Keratinocyte (primary cell): ENCODE results near the gene SPRR2F. TPM values are rescaled to one million over a fixed set of nuclear protein-coding genes. Genes with fewer than 3 reads are reported as not detected.

Experiments used
- DNase-seq: peaks from one replicate; pipeline ENCODE4 v3.0.0-alpha.2; 2011; ENCODE audit warnings: low read depth, missing footprints, low spot score
- FAIRE-seq: peaks from 2 replicates; lab custom pipeline; 2011; peaks lifted over from hg19 to GRCh38; lab: Jason Lieb, UNC
- H2AFZ ChIP-seq: 2 replicates; pipeline ENCODE4 v1.6.0; 2012; ENCODE audit warnings: low read length, control low read depth, inconsistent platforms; ENCODE audit not compliant: control insufficient read depth
- H3K27ac ChIP-seq: 2 replicates; pipeline ENCODE4 v1.5.1; 2011; ENCODE audit warnings: low read length; ENCODE audit not compliant: control insufficient read depth, insufficient read depth
- H3K27me3 ChIP-seq: 3 replicates; pipeline ENCODE4 v1.6.0; 2011; ENCODE audit warnings: low read length; ENCODE audit not compliant: control insufficient read depth, insufficient read depth; ENCODE audit errors: extremely low read depth
- H3K36me3 ChIP-seq, 2 experiments: 2 replicates in 1 of 2; 3 replicates in 1 of 2; pipeline ENCODE4 v1.5.1; 2011; ENCODE audit warnings: low read length in 2 of 2, mild to moderate bottlenecking in 1 of 2; ENCODE audit not compliant: control insufficient read depth in 2 of 2, insufficient read depth in 2 of 2; ENCODE audit errors: extremely low read depth in 1 of 2
- H3K4me1 ChIP-seq: 3 replicates; pipeline ENCODE4 v1.5.1; 2011; ENCODE audit warnings: low read length; ENCODE audit not compliant: control insufficient read depth, insufficient read depth; ENCODE audit errors: extremely low read depth
- H3K4me2 ChIP-seq: 3 replicates; pipeline ENCODE4 v1.6.0; 2011; ENCODE audit warnings: low read depth, low read length; ENCODE audit not compliant: control insufficient read depth, insufficient read depth; ENCODE audit errors: extremely low read depth
- H3K4me3 ChIP-seq, 3 experiments: fragments of 200-600 bp in 1 of 3; sonication (generic) in 1 of 3; 2 replicates in 2 of 3; 3 replicates in 1 of 3; pipeline ENCODE4 v1.5.1; 2011 to 2016; ENCODE audit warnings: low read length in 3 of 3, mild to moderate bottlenecking in 3 of 3, control low read depth in 2 of 3, inconsistent platforms in 1 of 3, low read depth in 1 of 3, mixed read lengths in 1 of 3, mixed run types in 1 of 3, moderate library complexity in 1 of 3; ENCODE audit not compliant: control insufficient read depth in 2 of 3, insufficient read depth in 2 of 3; ENCODE audit errors: extremely low read depth in 1 of 3
- H3K79me2 ChIP-seq: 2 replicates; pipeline ENCODE4 v1.6.0; 2012; ENCODE audit warnings: low read length; ENCODE audit not compliant: control insufficient read depth, insufficient read depth
- H3K9ac ChIP-seq: 3 replicates; pipeline ENCODE4 v1.6.0; 2011; ENCODE audit warnings: low read length; ENCODE audit not compliant: control insufficient read depth, insufficient read depth; ENCODE audit errors: extremely low read depth
- H3K9me1 ChIP-seq: 3 replicates; pipeline ENCODE4 v1.6.0; 2011; ENCODE audit warnings: low read length; ENCODE audit not compliant: control insufficient read depth, insufficient read depth; ENCODE audit errors: extremely low read depth
- H3K9me3 ChIP-seq: 2 replicates; pipeline ENCODE4 v1.5.1; 2012; ENCODE audit warnings: low read depth, low read length; ENCODE audit not compliant: control insufficient read depth
- H4K20me1 ChIP-seq: 3 replicates; pipeline ENCODE4 v1.6.0; 2011; ENCODE audit warnings: low read length; ENCODE audit not compliant: control insufficient read depth, insufficient read depth; ENCODE audit errors: extremely low read depth
- CTCF ChIP-seq, 3 experiments: IDR thresholded peaks in 1 of 3; conservative IDR thresholded peaks in 1 of 3; optimal IDR thresholded peaks in 1 of 3; 2 replicates in 2 of 3; 3 replicates in 1 of 3; pipeline versions ENCODE3 to v1.5.1; 2011; ENCODE audit warnings: low read length in 3 of 3, mild to moderate bottlenecking in 3 of 3, moderate library complexity in 2 of 3, control low read depth in 1 of 3, inconsistent platforms in 1 of 3; ENCODE audit not compliant: insufficient read depth in 2 of 3; ENCODE audit errors: extremely low read depth in 1 of 3
- EZH2 ChIP-seq: IDR thresholded peaks from one replicate; pipeline ENCODE4 v1.6.1; 2012; ENCODE audit warnings: inconsistent platforms, mild to moderate bottlenecking, low read length, moderate library complexity
- dilution Hi-C: fragments of 300-500 bp; cut with MboI; formaldehyde crosslinking; loops from one replicate; pipeline ENCODE4 v1.7.0; 2020; ENCODE audit warnings: low sequenced_read_pairs; ENCODE audit not compliant: extremely low pct_ligation_motif_present
- polyA plus RNA-seq, 5 experiments: library from polyadenylated mRNA; depleted of rRNA in 3 of 5; stranded (reverse) in 3 of 5; stranded (forward) in 1 of 5; unstranded in 1 of 5; fragments of >200 nt; gene quantifications; 1 replicate in 1 of 5; 2 replicates in 3 of 5; 3 replicates in 1 of 5; pipeline versions ENCODE4 v1.2.1 to v1.2.3, GENCODE V29; 2011 to 2012; ENCODE audit warnings: missing spikeins in 2 of 5, low read depth in 1 of 5, low replicate concordance in 1 of 5

SPRR2F gene
- polyA plus RNA-seq, 1 donor (not counting 4 experiments of a cell fraction or from before 2014, with no cell fraction given): not detected

- no peak overlapping the region for H3K4me3 ChIP-seq
- H2AFZ ChIP-seq: no peak overlapping the region
- no peak overlapping the region for H3K9ac ChIP-seq
- H4K20me1 ChIP-seq: no peaks in the 10 kb centered on the region
- H3K9me1 ChIP-seq: no peaks in the 10 kb centered on the region
- TF ChIP-seq EZH2 (no peak), CTCF (optimal IDR thresholded peaks at IDR 0.05 in 1 of 3, IDR thresholded peaks at IDR 0.05 in 1 of 3, conservative IDR thresholded peaks at IDR 0.05 in 1 of 3; ENCODE audit: extremely low read depth in 1 of 3, insufficient read depth in 2 of 3, low read length in 3 of 3) (no peak)
- dilution Hi-C loops: no loop called here
- H3K27ac ChIP-seq: no peak overlapping the region
- no peaks in the 10 kb centered on the region for H3K27me3 ChIP-seq
- H3K4me2 ChIP-seq: no peak overlapping the region
- DNase-seq (no peak), FAIRE-seq (no peak)
- H3K79me2 ChIP-seq: no peaks in the 10 kb centered on the region
- H3K9me3 ChIP-seq: no peaks in the 10 kb centered on the region
- no peaks in the 10 kb centered on the region for H3K4me1 ChIP-seq
- H3K36me3 ChIP-seq: no peaks in the 10 kb centered on the region
These were observed 39.2 kb upstream of the SPRR2F start for GRCh38 chr1:153152481-153152880.

- Histone ChIP-seq H3K4me2 (no peak within 1 kb of the TSS), H3K9me3 (no peaks in the 10 kb centered on the region), H3K4me3 (no peak within 1 kb of the TSS), H3K9ac (no peak within 1 kb of the TSS), H3K27ac (no peak within 1 kb of the TSS), H2AFZ (no peak within 1 kb of the TSS), H4K20me1 (no peaks in the 10 kb centered on the region), H3K79me2 (no peaks in the 10 kb centered on the region), H3K9me1 (no peaks in the 10 kb centered on the region), H3K36me3 (no peaks in the 10 kb centered on the region), H3K4me1 (no peaks in the 10 kb centered on the region), H3K27me3 (no peaks in the 10 kb centered on the region)
- TF ChIP-seq CTCF (optimal IDR thresholded peaks at IDR 0.05 in 1 of 3, IDR thresholded peaks at IDR 0.05 in 1 of 3, conservative IDR thresholded peaks at IDR 0.05 in 1 of 3; ENCODE audit: extremely low read depth in 1 of 3, insufficient read depth in 2 of 3, low read length in 3 of 3): no peak
- no peak for TF ChIP-seq EZH2
- dilution Hi-C loops: no loop called here
- DNase-seq (no peak), FAIRE-seq (peak; percentile 23)
These were observed 37.5 kb upstream of the SPRR2F start, which contains the start of gene SPRR2G for GRCh38 chr1:153150846-153151245. Gene SPRR2G (minus strand): TSS chr1:153150890. CDS start chr1:153150110, 780 bp downstream.
